GM21528 (cell line): ENCODE data around the gene MATN4.

Source experiments
- ATAC-seq: cut with Tn5 transposase; IDR thresholded peaks from one replicate; pipeline ENCODE4 v1.9.1; 2021; ENCODE audit warnings: mild to moderate bottlenecking, moderate library complexity; ENCODE audit not compliant: unreplicated experiment, low FRiP score

The MATN4 gene

DNA sequence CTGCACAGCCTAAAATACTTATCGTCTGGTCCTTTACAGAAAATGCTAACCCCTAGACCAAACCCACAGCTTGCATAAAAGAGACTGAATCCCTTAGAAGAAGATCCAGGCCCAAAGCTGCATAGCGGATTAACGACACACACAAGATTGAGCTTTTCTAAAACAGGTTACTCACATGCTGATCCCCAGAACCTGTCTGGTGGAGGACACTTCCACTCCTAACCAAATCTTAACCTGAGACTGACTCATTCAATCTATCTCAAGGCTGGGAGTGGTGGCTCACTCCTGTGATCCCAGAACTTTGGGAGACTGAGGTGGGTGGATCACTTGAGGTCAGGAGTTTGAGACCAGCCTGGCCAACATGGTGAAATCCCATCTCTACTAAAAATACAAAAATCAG, 50.9 kb downstream of the MATN4 start:
- no peak for ATAC-seq

- ATAC-seq = no peak
Observed at GRCh38 chr20:45254383-45255262, 53.5 kb downstream of the MATN4 start, which contains the start of gene SLPI. Gene SLPI, minus strand, starts transcription at chr20:45254564. Its CDS starts 21 bp downstream, at chr20:45254543.

DNA sequence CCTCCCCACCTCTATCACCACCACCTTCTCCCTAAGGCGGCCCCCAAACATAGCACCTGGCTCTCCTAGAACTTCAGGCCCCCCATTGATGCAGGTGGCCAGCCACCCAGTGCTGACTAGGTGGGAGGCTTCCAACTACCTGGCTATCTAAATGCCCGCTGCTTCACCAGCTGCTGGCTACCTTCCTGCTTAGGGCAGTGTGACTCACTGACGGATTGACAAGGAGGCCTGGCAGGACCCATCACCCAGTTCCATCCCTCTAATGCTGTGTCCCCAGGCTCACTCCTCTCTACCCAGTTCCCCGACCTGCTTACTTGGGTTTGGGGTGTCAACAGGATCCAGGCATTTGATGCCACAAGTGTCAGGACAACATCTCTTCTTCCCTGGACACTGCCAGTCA, 54.8 kb downstream of the MATN4 start:
- ATAC-seq = no peak

GRCh38 chr20:45251884-45252560, 56.1 kb downstream of the MATN4 start:
- ATAC-seq = no peak

DNA sequence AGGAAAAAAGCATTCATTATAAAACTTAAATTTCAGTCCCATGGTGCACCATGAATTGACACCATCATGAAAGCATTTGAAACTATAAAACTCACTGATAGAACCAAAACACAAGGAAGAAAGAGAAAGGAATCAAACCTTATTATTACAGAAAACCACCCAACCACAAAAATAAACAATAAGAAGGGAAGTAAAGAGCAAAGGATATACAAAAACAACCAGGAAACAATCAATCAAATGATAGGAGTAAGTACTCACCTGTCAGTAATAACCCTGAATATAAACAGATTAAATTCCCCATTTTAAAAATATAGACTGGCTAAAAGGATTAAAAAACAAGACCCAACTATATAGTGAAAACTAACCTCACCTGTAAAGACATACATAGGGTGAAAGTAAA, 59.5 kb downstream of the MATN4 start:
- ATAC-seq = no peak

GRCh38 chr20:45247865-45248264, 60.2 kb downstream of the MATN4 start:
- ATAC-seq = no peak

DNA sequence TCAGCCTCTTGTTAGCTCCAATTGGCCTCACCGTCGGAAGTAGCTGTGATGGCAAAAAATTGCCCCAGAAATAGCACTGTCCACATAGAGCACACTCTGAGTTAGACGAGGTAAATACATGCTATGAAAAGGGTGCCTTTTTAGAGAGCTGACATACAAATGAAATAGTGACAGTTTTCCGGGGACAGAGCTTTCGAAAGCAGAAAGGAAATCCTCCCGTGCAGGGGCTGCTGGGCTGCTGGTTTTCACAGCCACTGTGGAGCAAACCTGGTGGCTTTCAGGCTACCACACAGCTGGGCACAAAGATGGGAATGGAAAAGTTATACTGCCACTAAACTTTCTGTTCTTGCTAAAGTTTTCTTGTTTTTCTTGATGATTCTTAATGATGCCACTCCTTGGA, 62.0 kb downstream of the MATN4 start:
- ATAC-seq = no peak
